RWPE2 (cell line): ENCODE measurements around the gene NEGR1.

Source experiments
- ATAC-seq: fragments of 200-7000 bp; cut with Tn5 transposase; 3 replicates; pipeline ENCODE4 v1.9.1; 2021; ENCODE audit warnings: low read depth
- DNase-seq: peaks from one replicate; pipeline ENCODE4 v3.0.0-alpha.2; 2020; ENCODE audit warnings: low spot score
- H3K27ac ChIP-seq: fragments of 450-650 bp; 2 replicates; pipeline ENCODE4 v1.5.1; 2017; ENCODE audit warnings: mild to moderate bottlenecking; ENCODE audit not compliant: poor library complexity, severe bottlenecking
- H3K27me3 ChIP-seq: fragments of 250-450 bp; sonication (Bioruptor Pico); 2 replicates; pipeline ENCODE4 v1.5.1; 2021; ENCODE audit warnings: mild to moderate bottlenecking, moderate library complexity; ENCODE audit not compliant: insufficient read depth, poor library complexity, severe bottlenecking
- H3K36me3 ChIP-seq: fragments of 250-450 bp; sonication (Bioruptor Pico); 2 replicates; pipeline ENCODE4 v1.5.1; 2020; ENCODE audit warnings: low read depth, mild to moderate bottlenecking, moderate library complexity
- H3K4me1 ChIP-seq: fragments of 250-450 bp; sonication (Bioruptor Pico); 2 replicates; pipeline ENCODE4 v1.5.1; 2021; ENCODE audit warnings: mild to moderate bottlenecking, moderate library complexity; ENCODE audit not compliant: insufficient read depth, poor library complexity, severe bottlenecking
- H3K4me3 ChIP-seq: fragments of 250-450 bp; sonication (Bioruptor Pico); 2 replicates; pipeline ENCODE4 v1.5.1; 2021; ENCODE audit warnings: mild to moderate bottlenecking, moderate library complexity; ENCODE audit not compliant: severe bottlenecking
- H3K9me3 ChIP-seq: fragments of 250-450 bp; sonication (Bioruptor Pico); 2 replicates; pipeline ENCODE4 v1.5.1; 2021; ENCODE audit warnings: mild to moderate bottlenecking, moderate library complexity; ENCODE audit not compliant: severe bottlenecking
- CTCF ChIP-seq: fragments of 450-650 bp; IDR thresholded peaks from one replicate; pipeline ENCODE4 v1.5.1; 2017; ENCODE audit warnings: mild to moderate bottlenecking, moderate library complexity; ENCODE audit not compliant: poor library complexity, severe bottlenecking

NEGR1 gene

GRCh38 chr1:71390518-71390917 is 891.8 kb downstream of the NEGR1 start:
- no peak for DNase-seq

GRCh38 chr1:71377886-71378285 is 904.5 kb downstream of the NEGR1 start:
- Histone ChIP-seq H3K36me3 (no peaks in the 10 kb centered on the region), H3K27ac (no peak overlapping the region), H3K4me3 (no peak overlapping the region), H3K27me3 (no peaks in the 10 kb centered on the region), H3K4me1 (no peaks in the 10 kb centered on the region), H3K9me3 (no peaks in the 10 kb centered on the region)
- ATAC-seq, result no peak
- no peak for DNase-seq
- no peak for TF ChIP-seq CTCF

More at GRCh38 chr1:71390518-71390917, 891.8 kb downstream of the NEGR1 start:
- H3K36me3 ChIP-seq, result no peaks in the 10 kb centered on the region
- no peaks in the 10 kb centered on the region for H3K9me3 ChIP-seq
- no peak for ATAC-seq
- no peaks in the 10 kb centered on the region for H3K27me3 ChIP-seq
- TF ChIP-seq CTCF, result no peak
- no peak overlapping the region for H3K27ac ChIP-seq
- no peak overlapping the region for H3K4me3 ChIP-seq
- no peaks in the 10 kb centered on the region for H3K4me1 ChIP-seq

GRCh38 chr1:71372496-71372895 is 909.8 kb downstream of the NEGR1 start:
- no peak for TF ChIP-seq CTCF

GRCh38 chr1:71371581-71371980 is 910.8 kb downstream of the NEGR1 start:
- ATAC-seq (no peak), DNase-seq (no peak)
- Histone ChIP-seq H3K27me3 (no peaks in the 10 kb centered on the region), H3K4me3 (no peak overlapping the region), H3K9me3 (no peaks in the 10 kb centered on the region), H3K36me3 (no peaks in the 10 kb centered on the region), H3K4me1 (no peaks in the 10 kb centered on the region), H3K27ac (no peak overlapping the region)
- TF ChIP-seq CTCF, result no peak

More at GRCh38 chr1:71372496-71372895, 909.8 kb downstream of the NEGR1 start:
- no peak overlapping the region for H3K4me3 ChIP-seq
- no peaks in the 10 kb centered on the region for H3K27me3 ChIP-seq
- no peaks in the 10 kb centered on the region for H3K9me3 ChIP-seq
- no peak overlapping the region for H3K27ac ChIP-seq
- no peaks in the 10 kb centered on the region for H3K36me3 ChIP-seq
- DNase-seq (no peak), ATAC-seq (no peak)
- H3K4me1 ChIP-seq, result no peaks in the 10 kb centered on the region

GRCh38 chr1:71364236-71364635 is 918.1 kb downstream of the NEGR1 start:
- no peak overlapping the region for H3K4me3 ChIP-seq
- TF ChIP-seq CTCF, result no peak
- H3K27ac ChIP-seq, result no peak overlapping the region
- no peaks in the 10 kb centered on the region for H3K36me3 ChIP-seq
- ATAC-seq, result no peak
- H3K4me1 ChIP-seq, result no peaks in the 10 kb centered on the region
- H3K9me3 ChIP-seq, result no peaks in the 10 kb centered on the region
- no peak for DNase-seq
- no peaks in the 10 kb centered on the region for H3K27me3 ChIP-seq
